Panc1 (cell line): ENCODE data around the gene STARD9.

Source experiments
- POLR2AphosphoS5 ChIP-seq: IDR thresholded peaks from 2 replicates; pipeline ENCODE4 v1.6.1; 2012; ENCODE audit warnings: mild to moderate bottlenecking, low read depth, low read length, moderate library complexity
- TF ChIP-seq, protein P1 (sequence below): fragments of 450-650 bp; IDR thresholded peaks from 2 replicates; pipeline ENCODE4 v1.5.1; 2017; ENCODE audit warnings: mild to moderate bottlenecking
- TF ChIP-seq, protein P2 (sequence below), 2 experiments: IDR thresholded peaks; 2 replicates each; pipeline ENCODE4 v1.6.1; 2011 to 2012; ENCODE audit warnings: low read depth in 2 of 2, control low read depth in 1 of 2, low read length in 1 of 2, mild to moderate bottlenecking in 1 of 2, moderate library complexity in 1 of 2; ENCODE audit not compliant: insufficient read depth in 1 of 2

DNA sequence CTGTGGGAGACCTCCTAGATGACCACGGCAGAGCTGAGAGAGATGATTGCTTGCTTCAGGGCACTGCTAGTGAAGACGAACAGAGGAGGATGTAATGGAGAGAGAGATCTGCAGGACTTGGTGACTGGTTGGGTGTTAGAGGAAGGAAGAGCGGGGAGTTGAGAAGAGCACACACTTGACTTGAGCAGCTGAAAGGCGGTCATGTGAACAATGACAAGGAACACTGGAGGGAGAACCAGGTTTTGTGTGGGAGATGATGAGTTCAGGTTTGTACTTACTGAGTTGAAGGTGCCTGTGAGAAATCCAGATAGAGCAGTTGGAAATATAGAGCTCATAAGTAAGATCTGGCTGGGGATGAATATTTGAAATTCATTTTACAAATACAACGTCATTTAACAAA lies 121.2 kb downstream of the STARD9 start:
- TF ChIP-seq, protein P1, sequence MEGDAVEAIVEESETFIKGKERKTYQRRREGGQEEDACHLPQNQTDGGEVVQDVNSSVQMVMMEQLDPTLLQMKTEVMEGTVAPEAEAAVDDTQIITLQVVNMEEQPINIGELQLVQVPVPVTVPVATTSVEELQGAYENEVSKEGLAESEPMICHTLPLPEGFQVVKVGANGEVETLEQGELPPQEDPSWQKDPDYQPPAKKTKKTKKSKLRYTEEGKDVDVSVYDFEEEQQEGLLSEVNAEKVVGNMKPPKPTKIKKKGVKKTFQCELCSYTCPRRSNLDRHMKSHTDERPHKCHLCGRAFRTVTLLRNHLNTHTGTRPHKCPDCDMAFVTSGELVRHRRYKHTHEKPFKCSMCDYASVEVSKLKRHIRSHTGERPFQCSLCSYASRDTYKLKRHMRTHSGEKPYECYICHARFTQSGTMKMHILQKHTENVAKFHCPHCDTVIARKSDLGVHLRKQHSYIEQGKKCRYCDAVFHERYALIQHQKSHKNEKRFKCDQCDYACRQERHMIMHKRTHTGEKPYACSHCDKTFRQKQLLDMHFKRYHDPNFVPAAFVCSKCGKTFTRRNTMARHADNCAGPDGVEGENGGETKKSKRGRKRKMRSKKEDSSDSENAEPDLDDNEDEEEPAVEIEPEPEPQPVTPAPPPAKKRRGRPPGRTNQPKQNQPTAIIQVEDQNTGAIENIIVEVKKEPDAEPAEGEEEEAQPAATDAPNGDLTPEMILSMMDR = no peak
- TF ChIP-seq, protein P2, sequence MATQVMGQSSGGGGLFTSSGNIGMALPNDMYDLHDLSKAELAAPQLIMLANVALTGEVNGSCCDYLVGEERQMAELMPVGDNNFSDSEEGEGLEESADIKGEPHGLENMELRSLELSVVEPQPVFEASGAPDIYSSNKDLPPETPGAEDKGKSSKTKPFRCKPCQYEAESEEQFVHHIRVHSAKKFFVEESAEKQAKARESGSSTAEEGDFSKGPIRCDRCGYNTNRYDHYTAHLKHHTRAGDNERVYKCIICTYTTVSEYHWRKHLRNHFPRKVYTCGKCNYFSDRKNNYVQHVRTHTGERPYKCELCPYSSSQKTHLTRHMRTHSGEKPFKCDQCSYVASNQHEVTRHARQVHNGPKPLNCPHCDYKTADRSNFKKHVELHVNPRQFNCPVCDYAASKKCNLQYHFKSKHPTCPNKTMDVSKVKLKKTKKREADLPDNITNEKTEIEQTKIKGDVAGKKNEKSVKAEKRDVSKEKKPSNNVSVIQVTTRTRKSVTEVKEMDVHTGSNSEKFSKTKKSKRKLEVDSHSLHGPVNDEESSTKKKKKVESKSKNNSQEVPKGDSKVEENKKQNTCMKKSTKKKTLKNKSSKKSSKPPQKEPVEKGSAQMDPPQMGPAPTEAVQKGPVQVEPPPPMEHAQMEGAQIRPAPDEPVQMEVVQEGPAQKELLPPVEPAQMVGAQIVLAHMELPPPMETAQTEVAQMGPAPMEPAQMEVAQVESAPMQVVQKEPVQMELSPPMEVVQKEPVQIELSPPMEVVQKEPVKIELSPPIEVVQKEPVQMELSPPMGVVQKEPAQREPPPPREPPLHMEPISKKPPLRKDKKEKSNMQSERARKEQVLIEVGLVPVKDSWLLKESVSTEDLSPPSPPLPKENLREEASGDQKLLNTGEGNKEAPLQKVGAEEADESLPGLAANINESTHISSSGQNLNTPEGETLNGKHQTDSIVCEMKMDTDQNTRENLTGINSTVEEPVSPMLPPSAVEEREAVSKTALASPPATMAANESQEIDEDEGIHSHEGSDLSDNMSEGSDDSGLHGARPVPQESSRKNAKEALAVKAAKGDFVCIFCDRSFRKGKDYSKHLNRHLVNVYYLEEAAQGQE (IDR thresholded peaks at IDR 0.05; ENCODE audit: insufficient read depth in 1 of 2, low read depth in 2 of 2, low read length in 1 of 2) = no peak
- TF ChIP-seq POLR2AphosphoS5 = no peak
